Suppressor macrophage treated with lipopolysaccharide for 4 hours (primary cell): ENCODE results near the gene ST3GAL2.
"Not testable (repeated sequence)": the region's sequence is repeated elsewhere in the genome, so short reads cannot be mapped to it uniquely, and the experiment has no call there.

Source experiments
- DNase-seq: peaks from one replicate; pipeline ENCODE4 v3.0.0-alpha.2; 2020

ST3GAL2 gene

GRCh38 chr16:70413572-70413971 is 25.3 kb downstream of the ST3GAL2 start:
- not testable (repeated sequence) for DNase-seq

DNA sequence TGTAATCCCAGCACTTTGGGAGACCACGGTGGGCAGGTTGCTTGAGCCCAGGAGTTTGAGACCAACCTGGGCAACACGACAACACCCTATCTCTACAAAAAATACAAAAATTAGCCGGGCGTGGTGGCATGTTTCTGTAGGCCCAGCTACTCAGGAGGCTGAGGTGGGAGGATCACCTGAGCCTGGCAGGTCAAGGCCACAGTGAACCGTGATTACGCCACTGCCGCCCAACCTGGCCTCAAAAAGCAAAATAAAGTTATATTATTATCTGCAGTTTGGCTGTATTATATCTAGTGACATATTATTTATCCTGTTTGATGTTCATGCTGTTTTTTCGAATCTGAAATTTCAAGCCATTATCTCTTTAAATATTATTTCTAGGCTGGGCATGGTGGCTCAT is 26.5 kb downstream of the ST3GAL2 start:
- DNase-seq: no peak

DNA sequence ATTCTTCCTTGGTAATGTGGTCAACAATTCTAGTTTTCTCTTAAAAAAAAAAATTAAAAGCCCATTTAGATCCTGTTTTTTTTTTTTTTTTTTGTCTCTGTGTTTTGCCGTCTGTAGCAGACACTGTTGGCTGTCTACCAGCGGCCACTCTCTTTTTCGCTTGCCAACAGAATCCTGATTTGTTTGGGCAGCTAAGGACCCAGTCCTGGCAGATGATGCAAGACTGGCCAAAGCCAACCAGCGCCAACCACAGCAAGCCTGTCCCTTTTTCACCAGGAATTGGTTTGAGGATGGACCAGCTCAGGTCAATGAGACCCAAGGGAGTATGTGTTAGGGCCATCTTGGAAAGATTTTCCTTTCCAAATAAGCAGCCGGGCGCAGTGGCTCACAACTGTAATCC is 28.2 kb downstream of the ST3GAL2 start:
- no peak for DNase-seq

- DNase-seq: no peak
Measured at GRCh38 chr16:70407811-70408274, 31.1 kb downstream of the ST3GAL2 start.

- DNase-seq: not testable (repeated sequence)
Measured at GRCh38 chr16:70406104-70406503, 32.8 kb downstream of the ST3GAL2 start.

GRCh38 chr16:70402916-70403659 is 35.8 kb downstream of the ST3GAL2 start:
- no peak for DNase-seq

DNA sequence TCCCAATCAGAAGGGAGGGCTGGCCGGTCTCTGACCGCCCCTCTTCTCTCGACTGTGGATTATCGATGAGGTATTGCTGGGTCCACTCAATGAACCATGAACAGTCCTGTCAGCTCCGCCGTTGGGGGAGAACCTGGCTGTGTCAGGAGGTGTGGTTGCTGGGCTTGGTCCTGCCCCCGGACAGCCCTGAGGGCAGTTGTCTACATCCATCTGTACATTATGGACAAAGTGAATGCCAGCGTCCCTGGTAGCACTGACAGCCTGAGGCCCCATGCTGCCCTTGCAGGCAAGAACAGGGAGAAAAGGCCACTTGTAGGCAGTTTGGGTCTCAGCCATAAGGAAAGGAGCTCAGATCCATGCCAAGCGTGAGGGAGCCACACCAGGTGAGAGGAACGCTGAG is 38.9 kb downstream of the ST3GAL2 start:
- no peak for DNase-seq

GRCh38 chr16:70399381-70399780 is 39.5 kb downstream of the ST3GAL2 start:
- DNase-seq: no peak

DNA sequence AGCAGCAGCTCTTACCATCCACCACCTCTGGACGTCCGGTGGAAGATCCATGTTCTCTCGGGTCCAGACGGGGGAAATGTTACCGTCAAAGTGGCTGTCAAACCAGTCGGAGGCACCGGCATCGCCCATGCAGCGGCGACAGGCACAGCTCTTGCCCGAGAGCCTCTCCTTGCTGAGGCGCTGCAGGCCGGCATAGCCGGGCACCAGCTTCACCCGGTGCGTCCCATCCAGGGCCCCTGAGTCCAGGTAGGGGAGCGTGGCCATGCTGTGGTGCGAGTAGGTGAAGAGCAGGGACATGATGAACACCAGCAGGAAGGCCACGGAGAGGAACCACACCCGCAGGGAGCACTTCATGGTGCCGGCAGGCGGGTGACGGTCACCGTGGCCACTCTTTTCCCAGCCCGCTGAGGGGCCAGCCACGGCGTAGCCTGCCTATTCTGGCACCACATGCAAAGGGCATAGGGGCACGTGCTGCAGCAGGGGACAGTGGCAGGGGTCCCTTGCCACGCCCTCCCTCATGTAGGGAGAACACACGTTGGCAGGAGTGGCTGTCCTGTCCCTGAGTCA is 40.6 kb downstream of the ST3GAL2 start:
- no peak for DNase-seq

GRCh38 chr16:70396246-70396904 is 42.5 kb downstream of the ST3GAL2 start:
- DNase-seq: peak; percentile 17

- peak; percentile 79 for DNase-seq
Measured at GRCh38 chr16:70395345-70395901, 43.5 kb downstream of the ST3GAL2 start.

GRCh38 chr16:70394853-70395252 is 44.0 kb downstream of the ST3GAL2 start:
- no peak for DNase-seq

DNA sequence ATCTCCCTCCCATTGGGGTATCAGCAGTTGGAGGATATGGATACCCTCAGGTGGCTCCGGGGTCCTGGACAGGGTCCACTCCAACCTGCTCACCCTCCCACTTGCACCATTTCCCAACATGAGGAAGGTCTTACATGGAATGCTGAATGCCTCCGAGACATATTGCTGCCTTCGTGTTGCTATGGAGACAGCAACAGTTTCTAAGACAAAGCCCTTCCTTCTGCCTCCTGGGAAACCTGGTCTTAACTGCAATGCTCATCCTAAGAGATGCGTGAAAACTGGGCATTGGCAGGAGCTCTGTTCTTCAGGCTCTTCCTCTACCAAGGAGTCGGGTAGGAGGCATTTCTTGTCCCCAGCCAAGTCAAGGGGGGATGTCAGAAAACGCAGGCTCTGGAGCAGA is 45.2 kb downstream of the ST3GAL2 start:
- DNase-seq: no peak

DNA sequence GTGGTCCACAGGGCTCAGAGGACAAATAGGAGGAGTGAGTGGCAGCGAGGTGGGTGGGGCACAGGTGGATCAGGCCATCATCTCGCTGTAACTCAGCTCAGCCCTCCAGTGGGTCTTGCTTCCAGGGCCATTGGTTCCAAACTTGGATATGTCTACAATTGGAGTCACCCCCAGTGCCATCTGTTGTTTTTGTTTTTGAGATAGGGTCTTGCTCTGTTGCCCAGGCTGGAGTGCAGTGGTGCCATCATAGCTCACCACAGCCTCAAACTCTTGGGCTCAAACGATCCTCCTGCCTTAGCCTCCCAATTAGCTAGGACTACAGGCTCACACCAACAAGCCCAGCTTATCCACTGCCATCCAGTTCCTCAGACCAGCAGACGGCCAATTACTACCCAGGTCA is 46.3 kb downstream of the ST3GAL2 start:
- DNase-seq: no peak

DNA sequence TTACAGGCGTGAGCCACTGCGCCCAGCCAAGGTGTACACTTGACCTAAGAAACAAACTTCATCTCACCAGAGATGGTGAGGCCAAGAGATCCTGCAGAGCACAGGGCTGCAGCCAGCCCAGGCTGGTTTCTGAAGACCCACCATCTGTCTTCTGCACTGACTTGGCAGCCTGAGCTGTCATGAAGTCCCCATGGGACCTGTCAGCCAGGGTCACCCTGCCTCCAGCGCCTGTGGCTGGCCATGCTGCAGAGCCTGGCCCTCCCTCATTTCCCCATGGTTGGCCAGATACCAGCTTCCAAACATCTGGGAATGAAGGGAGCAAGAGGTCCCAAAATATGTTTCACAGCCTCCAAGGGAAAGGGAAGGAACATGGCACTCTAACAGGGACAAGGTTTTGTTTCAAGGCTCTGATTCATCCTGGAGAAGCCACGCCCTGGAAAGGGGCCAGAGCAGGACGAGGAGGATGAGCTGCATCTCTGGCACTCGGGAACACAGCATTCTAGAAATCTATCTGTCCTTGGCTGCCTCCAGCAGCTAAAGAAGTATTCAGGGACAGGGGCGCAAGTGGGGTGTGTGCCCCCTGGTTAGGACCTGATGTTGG is 46.9 kb downstream of the ST3GAL2 start:
- DNase-seq: no peak

- DNase-seq: no peak
Measured at GRCh38 chr16:70391446-70391845, 47.5 kb downstream of the ST3GAL2 start.

GRCh38 chr16:70390774-70391173 is 48.1 kb downstream of the ST3GAL2 start:
- no peak for DNase-seq

DNA sequence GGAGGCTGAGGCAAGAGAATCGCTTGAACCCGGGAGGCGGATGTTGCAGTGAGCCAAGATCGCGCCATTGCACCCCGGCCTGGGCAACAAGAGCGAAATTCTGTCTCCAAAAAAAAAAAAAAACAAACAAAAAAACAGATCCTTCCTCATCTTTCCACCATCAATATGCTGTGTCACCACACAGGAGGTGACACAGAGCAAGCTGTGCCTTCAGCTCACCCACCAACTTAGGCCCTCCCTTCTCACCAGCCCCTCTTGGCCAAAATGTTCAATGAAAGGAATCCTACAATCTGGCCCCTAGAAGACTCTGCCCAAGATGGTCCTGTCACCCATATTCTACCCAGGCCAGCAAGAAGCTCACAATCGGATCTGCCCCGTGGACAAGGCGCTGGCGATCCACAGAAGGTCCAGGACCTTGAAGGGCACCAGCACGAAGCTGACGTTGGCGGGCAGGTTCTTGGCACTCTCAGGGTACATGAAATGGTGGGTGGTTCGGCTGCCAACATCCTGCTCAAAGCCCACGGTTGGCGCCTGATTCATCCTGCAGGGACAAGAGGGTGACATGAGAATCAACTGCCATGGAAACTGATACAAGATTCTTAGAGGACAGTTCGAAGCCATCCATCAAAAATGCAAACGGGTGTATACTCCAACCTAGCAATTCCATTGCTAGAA is 50.8 kb downstream of the ST3GAL2 start:
- no peak for DNase-seq

GRCh38 chr16:70386289-70386986 is 52.5 kb downstream of the ST3GAL2 start:
- not testable (repeated sequence) for DNase-seq

DNA sequence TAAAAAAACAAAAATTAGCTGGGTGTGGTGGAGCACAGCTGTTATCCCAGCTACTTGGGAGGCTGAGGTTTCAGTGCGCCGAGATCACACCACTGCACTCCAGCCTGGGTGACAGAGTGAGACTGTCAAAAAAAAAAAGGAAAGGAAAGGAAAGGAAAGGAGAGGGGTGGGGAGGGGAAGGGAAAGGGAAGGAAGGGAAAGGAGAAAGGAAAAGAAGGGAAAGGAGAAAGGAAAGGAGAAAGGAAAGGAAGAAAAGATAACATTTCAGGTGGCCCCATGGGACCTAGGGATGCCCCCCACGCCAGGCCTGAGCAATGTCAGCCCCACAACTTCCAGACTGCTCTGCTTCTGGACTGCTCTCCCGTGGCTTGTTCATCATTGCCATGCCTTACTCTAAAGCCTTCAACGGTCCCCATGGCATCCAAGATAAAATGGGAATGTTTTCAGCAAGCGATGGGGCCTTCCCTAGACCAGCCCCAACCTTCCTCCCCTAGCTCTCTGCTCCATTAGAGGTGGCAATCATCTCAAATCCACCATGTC is 55.4 kb downstream of the ST3GAL2 start:
- DNase-seq: no peak

- DNase-seq: no peak
Measured at GRCh38 chr16:70381604-70382342, 57.1 kb downstream of the ST3GAL2 start.
